Measurements from ENCODE around the gene IMP3. TPM values are rescaled to one million over a fixed set of nuclear protein-coding genes. Genes with fewer than 3 reads are reported as not detected.
"Not testable (repeated sequence)": the region's sequence is repeated elsewhere in the genome, so short reads cannot be mapped to it uniquely, and the experiment has no call there.

IMP3 gene
- total RNA-seq (ENCODE audit: insufficient read depth, low replicate concordance), result 27.7 TPM

GRCh38 chr15:75639709-75640482 lies at the start of gene IMP3:
Gene IMP3 (minus strand): TSS chr15:75640224. CDS start chr15:75640168, 56 bp downstream.
- peak; percentile 99 for DNase-seq (ENCODE audit: low spot score)

GRCh38 chr15:75689429-75689828 lies 49.4 kb upstream of the IMP3 start:
- DNase-seq (ENCODE audit: low spot score), result not testable (repeated sequence)

DNA sequence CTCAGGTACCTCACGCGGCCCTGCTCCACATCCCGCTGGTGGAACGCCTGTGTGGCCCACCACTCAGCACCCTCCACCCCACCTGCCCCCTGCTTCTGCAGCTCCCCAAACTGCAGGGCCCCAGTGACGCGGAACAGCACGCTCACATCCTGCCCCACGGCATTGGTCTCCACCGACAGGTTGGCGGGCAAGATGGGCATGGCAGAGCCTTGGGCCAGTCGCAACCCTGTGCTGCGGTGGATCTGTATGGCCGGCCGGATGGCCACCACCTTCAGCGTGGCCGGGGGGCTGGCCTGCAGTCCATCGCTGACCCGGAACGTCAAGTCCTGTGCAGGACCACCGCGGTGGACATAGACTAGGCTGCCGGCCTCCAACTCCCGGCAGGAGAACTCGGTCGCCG lies 48.8 kb upstream of the IMP3 start:
- no peak for DNase-seq (ENCODE audit: low spot score)

GRCh38 chr15:75688278-75688557 lies 48.2 kb upstream of the IMP3 start:
- no peak for DNase-seq (ENCODE audit: low spot score)

DNA sequence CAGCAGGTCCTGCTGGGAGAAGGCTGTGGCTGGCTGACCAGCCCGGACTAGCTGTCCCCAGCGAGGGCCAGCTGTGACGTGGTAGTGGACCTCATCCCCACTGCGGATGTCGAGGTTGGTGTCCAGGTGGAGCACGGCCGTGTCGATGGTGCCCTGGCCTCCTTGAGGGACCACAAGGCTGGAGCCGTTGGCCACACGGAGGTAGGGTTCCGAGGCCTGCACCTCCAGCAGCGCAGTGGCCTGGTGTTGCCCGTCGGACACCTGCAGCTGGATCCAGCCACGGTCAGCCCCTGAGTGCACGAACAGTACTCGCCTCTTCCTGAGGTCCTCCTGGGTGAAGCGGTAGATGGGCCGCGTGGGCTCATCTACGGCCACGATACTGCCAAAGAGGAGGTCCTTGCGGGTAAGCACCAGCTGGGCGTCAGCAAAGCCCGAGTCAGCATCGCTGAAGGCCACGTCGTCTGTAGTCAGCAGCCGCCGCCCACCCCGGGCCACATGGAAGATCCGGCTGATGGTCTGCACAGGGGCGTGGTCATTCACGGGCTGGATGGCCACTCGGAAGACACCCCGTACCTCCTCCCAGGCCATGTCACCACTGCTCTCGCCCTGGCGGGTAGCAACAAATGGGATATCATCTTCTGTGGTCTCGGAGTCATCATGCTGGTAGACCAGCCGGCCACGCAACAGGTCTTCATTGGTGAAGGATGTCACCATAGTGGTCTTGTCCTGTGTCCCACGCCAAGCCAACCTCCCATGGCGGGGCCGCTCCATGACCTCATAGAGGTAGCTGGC lies 47.7 kb upstream of the IMP3 start:
- no peak for DNase-seq (ENCODE audit: low spot score)

- DNase-seq (ENCODE audit: low spot score), result peak; percentile 65
Observed at GRCh38 chr15:75686212-75686642, 46.2 kb upstream of the IMP3 start.

- no peak for DNase-seq (ENCODE audit: low spot score)
Observed at GRCh38 chr15:75685195-75685594, 45.2 kb upstream of the IMP3 start.

- DNase-seq (ENCODE audit: low spot score), result no peak
Observed at GRCh38 chr15:75684648-75685047, 44.6 kb upstream of the IMP3 start.

DNA sequence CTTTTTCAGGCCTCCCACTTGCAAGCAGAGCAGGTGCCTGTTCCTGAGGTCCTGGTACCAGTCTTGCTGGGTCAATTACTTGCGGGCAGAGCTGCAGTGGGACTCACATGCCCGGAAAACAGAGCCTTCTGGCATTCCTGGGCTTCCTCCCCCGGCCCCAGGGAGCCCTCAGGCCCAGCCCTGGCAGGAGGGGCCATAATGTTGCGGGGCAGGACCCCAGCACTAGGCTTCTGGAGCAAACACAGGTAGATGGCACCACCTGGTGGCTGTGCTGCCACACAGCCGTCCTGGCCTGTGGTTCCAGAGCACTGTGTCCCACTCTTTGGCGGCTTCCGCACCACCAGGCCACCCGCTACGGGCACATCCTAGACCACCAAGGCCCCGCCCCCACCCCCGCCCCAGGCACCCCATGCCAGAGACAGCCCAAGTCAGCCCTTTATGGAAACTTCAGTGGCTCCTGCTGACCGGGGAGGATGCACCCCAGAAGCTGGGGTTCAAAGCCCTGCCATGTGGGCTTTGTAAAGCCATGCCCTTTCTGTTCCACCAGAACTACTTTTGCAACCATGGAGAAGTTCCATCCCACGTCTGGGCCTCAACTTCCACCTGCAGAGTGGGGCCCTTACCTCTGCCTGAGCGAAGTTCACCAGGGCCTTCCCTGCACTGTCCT lies 43.8 kb upstream of the IMP3 start:
- DNase-seq (ENCODE audit: low spot score), result peak; percentile 52

GRCh38 chr15:75682181-75683135 lies 42.4 kb upstream of the IMP3 start:
- DNase-seq (ENCODE audit: low spot score), result no peak

GRCh38 chr15:75680007-75680789 lies 40.2 kb upstream of the IMP3 start:
- DNase-seq (ENCODE audit: low spot score), result no peak

- not testable (repeated sequence) for DNase-seq (ENCODE audit: low spot score)
Observed at GRCh38 chr15:75678324-75678690, 38.3 kb upstream of the IMP3 start.

- no peak for DNase-seq (ENCODE audit: low spot score)
Observed at GRCh38 chr15:75677465-75678323, 37.7 kb upstream of the IMP3 start.

DNA sequence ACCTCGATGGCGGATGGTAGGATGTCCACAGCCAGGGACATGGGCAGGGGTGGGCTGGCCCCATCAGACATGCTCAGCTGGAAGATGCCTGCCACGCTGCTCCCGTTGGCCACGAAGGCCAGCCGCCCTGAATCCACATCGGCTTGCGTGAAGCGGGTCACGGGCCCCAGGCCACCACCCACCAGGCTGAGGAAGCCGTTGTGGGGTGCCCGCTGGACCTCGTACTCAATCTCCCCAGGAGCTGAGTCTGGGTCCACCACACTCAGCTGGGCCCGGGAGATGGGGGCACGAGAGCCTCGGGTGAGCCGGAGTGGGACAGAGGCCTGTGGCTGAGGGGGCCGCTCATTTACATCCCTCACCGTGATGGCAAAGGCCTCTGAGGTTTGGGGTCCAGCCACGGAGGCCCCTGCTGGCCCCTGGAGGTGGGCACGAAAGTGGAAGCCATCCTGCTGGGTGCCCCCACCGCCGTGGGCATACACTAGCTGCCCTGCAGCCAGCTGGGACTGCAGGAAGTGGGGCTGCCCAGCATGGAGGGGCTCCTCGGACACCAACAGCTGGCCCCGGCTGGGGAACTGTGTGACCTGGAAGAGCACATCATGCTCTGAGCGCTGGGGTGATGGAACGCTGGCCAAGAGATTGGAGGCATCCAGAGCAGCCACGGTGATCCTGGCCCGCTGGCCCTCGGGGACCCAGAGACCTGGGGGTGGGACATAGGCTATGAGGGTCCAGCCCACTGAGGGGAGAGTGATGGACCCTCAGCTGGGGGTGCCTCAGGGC lies 36.9 kb upstream of the IMP3 start:
- no peak for DNase-seq (ENCODE audit: low spot score)

GRCh38 chr15:75675579-75676404 lies 35.8 kb upstream of the IMP3 start:
- no peak for DNase-seq (ENCODE audit: low spot score)

DNA sequence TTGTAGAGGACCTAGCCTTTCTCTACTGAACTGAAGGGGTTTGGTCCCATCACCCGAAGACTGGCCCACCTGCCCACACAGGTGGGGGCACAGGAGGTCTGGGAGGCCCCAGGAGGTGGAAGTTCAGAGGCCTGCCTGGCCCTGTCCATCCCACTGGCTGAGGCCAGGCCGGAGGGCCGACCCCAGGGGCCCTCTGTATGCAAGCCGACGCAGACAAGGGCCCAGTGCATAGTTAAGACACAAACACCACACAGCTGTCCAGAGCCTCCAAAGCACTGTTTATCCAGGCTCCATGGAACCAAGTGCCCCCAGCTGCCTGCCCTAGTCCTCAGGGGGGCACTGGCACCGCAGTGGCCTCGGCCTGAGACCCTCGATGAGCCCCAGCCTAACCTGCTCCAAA lies 34.3 kb upstream of the IMP3 start:
- DNase-seq (ENCODE audit: low spot score), result no peak

DNA sequence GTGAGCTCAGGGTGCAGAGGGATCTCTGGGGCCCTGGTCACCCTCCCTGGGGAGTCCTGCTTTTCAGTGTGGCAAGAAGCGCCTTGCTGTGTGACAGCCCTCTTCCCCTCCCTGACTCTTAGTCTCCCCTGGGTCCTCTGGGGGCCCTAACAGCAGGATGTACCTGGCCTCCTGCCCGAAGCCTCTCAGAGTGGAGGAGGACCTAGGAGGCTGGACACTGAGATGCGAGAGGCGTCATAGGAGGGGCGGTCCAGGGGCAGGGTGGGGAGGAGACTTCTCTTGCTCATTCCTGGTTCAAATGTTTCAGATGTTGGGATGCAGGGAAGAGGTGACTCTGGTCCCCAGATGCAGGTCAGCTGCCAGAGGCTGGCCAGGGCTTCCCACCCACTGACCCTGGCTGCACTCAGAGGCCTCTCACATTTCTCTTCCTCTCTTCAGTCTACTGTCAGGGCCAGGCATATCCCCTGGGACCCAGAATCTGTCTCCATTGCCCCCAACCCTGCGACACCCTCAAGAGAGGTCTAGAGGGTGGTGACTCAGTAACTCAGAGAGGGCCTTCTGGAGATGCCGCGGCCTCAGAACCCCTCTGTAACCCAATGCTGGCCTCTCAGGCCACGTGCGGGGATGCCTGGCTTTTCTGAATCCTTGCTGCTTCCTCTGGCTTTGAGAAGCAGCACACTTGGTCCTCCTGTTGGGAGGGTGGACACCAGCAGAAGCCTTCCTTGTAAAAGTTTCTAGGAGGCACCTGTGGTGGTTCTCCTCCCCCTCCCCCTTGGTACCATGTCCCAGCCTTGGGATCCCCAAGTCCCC lies 33.6 kb upstream of the IMP3 start:
- DNase-seq (ENCODE audit: low spot score), result peak; percentile 95

All from umbilical cord (tissue), 2 donors.